Measurements from ENCODE around the gene MALT1.
A peak's percentile ranks its signal among the peaks of the same experiment; 100 is the strongest.

MALT1 gene

GRCh38 chr18:58653814-58654509 is 17.3 kb upstream of the MALT1 start:
- DNase-seq = no peak

- DNase-seq = no peak
Measured at GRCh38 chr18:58654896-58655614, 16.2 kb upstream of the MALT1 start.

- no peak for DNase-seq
Measured at GRCh38 chr18:58657081-58657480, 14.2 kb upstream of the MALT1 start.

GRCh38 chr18:58657494-58657893 is 13.8 kb upstream of the MALT1 start:
- DNase-seq = no peak

GRCh38 chr18:58659691-58660090 is 11.6 kb upstream of the MALT1 start:
- no peak for DNase-seq

- DNase-seq = no peak
Measured at GRCh38 chr18:58660915-58661314, 10.3 kb upstream of the MALT1 start.

- peak; percentile 33 for DNase-seq
Measured at GRCh38 chr18:58661423-58661822, 9.8 kb upstream of the MALT1 start.

- DNase-seq = no peak
Measured at GRCh38 chr18:58662118-58662517, 9.1 kb upstream of the MALT1 start.

GRCh38 chr18:58666176-58666575 is 5.1 kb upstream of the MALT1 start:
- DNase-seq = peak; percentile 64

GRCh38 chr18:58668211-58668610 is 3.1 kb upstream of the MALT1 start:
- DNase-seq = peak; percentile 34

- peak; percentile 81 for DNase-seq
Measured at GRCh38 chr18:58668897-58669296, 2.4 kb upstream of the MALT1 start.

- DNase-seq = peak; percentile 84
Measured at GRCh38 chr18:58669731-58670378, 1.4 kb upstream of the MALT1 start.

- DNase-seq = no peak
Measured at GRCh38 chr18:58670404-58671110, 708 bp upstream of the MALT1 start.

GRCh38 chr18:58671632-58672564 is 633 bp downstream of the MALT1 start:
- peak; percentile 50 for DNase-seq

GRCh38 chr18:58674159-58674558 is 2.9 kb downstream of the MALT1 start:
- no peak for DNase-seq

GRCh38 chr18:58674863-58675472 is 3.7 kb downstream of the MALT1 start:
- DNase-seq = peak; percentile 53

- no peak for DNase-seq
Measured at GRCh38 chr18:58676270-58676669, 5.0 kb downstream of the MALT1 start.

- DNase-seq = peak; percentile 88
Measured at GRCh38 chr18:58682429-58683069, 11.3 kb downstream of the MALT1 start.

- no peak for DNase-seq
Measured at GRCh38 chr18:58687871-58688308, 16.6 kb downstream of the MALT1 start.

GRCh38 chr18:58690259-58690658 is 19.0 kb downstream of the MALT1 start:
- no peak for DNase-seq

- no peak for DNase-seq
Measured at GRCh38 chr18:58691256-58691655, 20.0 kb downstream of the MALT1 start.
